ENCODE measurements around the gene TRABD2A.
"Not testable (repeated sequence)": the region's sequence is repeated elsewhere in the genome, so short reads cannot be mapped to it uniquely, and the experiment has no call there.

TRABD2A gene

DNA sequence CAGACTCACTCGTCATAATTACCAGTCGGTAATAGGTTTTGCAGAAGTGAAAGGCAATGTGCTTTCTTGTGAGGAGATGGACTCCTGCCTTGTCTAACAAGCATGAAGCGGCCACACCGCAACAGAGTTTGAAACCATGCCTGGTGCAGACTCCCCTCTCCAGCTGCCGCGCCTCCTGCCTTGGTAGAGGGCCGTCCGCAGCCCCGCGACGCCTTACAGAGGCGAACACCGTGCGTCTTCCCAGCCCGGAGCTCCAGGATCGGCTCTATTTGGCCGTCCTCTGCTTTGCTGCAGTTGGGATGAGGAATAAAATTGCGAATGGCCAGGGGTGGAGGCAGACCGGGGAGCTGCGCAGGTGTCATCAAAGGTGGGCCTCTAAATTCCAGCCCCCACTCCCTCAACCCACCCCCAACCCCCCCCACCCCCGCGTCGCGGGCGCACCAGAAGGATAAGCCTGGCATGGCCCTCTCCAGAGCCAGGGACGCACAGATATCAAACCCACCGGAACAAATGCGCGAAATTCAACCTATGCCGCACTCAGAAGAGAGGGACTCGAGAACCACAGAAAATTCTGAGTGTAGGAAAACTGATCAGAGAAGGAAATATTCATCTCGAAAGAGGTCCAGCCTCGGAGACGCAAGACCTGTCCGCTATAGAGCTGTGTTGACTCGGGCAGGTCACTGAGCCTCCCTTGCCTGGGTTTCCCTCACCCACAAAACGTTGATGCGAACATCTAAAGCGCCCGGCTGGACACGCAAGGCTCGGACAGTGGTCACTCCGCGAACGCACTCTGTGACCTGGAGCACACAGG is 1.1 kb downstream of the TRABD2A start:
- no peak for DNase-seq

DNA sequence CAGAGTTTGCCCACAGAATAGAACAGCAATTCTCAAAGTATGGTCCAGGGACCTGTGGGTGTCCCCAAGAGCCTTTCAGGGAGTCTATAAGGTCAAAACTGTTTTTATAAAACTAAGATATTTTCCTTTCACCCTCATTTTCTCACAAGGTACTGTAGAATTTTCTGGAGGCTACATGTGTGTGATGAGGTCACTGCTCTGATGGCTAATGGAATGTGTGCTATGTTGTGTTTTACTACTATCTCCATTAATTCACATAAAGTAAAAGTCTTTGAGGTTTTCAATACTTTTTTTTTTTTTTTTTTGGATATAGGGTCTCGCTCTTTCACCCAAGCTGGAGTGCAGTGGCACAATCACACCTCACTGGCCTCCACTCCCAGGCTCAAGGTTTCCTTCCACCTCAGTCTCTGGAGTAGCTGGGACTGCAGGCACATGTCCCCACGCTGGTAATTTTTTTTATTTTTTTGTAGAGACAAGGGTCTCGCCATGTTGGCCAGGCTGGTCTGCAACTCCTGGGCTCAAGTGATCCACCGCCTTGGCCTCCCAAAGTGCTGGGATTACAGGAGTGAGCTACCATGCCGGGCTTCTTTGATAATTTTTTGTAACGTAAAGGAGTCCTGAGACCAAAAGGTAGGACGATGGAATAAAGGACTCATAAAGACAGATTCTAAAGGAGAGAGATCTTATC is 1.8 kb downstream of the TRABD2A start:
- DNase-seq: no peak

DNA sequence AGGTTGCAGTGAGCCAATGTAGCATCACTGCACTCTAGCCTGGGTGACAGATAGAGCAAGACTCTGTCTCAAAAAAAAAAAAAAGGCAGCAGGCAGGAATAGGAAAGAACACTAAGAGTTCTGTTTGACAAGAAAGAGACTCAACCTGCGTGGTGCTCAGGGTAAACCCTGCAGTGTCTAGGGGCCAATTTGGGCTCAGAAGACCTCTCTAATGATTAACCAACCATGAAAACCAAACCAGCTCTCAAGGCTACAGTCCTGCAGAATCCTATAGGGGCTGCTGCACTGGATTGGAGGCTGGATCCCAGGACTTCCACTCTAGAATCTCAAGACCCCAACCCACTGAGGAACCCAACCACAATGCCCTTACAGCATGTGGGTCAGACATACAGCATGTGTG is 2.4 kb downstream of the TRABD2A start:
- no peak for DNase-seq

DNA sequence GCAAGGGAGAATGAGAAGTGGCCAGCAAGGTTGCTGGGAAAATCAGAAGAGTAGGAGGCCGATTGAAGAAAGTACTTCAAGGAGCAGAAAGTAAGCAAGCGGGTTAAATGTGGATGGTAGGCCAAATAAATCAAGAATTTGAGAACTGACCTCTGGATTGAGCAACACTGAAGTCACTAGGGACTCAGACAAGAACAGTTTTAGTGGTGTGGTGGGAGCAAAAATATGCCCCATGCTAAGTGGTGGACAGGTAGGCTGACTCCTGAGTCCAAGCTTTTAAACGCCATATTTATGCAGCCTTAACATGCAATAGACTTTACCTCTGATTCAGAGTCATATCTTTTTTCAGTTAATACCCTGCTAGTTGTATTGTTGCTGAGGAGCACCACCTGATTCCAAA is 4.5 kb downstream of the TRABD2A start:
- no peak for DNase-seq

DNA sequence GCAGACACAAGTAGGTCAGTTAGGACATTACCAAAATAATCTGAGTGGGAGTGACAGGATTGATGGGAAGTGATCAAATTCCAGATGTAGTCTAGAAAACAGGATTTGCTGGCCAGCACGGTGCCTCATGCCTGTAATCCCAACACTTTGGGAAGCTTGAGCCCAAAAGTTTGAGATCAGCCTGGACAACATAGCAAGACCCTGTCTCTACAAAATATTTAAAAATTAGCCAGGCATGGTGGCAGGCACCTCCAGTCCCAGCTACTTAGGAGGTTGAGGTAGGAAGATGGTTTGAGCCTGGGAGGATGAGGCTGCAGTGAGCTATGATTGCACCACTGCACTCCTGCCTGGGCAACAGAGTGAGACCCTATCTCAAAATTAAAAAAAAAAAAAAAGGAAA is 5.3 kb downstream of the TRABD2A start:
- not testable (repeated sequence) for DNase-seq

DNA sequence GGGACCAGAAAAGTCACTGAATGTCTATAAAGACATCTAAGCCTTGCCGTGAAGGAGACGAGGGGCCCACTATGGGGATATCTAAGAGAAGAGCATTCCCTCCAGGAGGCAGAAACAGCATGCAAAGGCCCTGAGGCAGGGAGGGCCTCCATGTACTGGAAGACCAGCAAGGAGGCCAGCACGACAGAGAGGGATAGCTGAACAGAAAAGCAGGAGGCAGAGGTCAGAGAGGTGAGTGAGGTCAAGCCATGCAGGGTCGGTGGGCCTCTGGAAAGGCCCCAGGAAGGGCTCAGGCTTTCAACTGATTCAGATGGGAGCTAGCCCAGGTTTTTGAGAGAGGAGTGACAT is 5.7 kb downstream of the TRABD2A start:
- DNase-seq: no peak

DNA sequence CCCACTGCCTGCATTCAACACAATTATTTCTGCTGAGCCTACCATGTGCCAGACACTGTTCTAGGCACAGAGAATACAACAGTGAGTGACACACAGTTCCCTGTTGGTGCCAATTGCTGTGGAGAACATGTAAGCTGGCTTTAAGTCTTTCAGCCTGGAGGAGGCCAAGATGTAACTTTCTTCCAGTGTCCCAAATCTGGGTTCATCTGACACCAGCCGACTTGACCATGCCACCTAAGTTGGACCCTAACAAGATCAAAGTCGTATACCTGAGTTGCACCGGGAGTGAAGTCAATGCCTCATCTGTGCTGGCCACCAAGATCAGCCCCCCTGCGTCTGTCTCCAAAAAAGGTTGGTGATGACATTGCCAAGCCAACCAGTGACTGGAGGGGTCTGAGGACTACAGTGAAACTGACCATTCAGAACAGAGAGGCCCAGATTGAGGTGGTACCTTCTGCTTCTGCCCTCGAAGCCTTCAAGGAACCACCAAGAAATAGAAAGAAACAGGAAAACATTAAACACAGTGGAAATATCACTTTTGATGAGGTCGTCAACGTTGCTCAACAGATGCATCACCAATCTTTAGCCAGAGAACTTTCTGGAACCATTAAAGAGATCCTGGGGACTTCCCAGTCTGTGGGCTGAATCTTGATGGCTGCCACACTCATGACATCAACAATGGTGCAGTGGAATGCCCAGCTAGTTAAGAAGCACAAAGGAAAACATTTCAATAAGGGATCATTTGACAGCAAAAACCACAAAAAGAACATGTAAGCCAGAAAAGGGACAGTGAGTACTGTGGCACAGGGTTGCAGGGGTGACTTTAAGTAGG is 6.3 kb downstream of the TRABD2A start:
- no peak for DNase-seq

DNA sequence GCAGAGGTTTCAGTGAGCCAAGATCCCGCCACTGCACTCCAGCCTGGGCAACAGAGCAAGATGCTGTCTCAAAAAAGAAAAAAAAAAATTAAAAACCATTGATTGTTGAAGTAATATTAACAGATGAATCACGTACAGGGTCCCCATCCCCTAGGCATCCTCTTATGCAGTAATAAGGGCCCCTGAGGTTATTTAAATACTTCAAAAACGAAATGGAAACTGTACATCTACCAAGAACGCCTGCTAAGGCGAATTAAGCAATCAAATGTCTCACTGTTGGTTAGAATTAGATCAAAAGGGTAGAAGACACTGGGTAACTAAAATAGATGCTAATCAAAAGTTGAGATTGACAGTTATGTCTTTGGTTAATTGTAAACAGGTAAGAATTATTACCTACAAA is 7.5 kb downstream of the TRABD2A start:
- no peak for DNase-seq

DNA sequence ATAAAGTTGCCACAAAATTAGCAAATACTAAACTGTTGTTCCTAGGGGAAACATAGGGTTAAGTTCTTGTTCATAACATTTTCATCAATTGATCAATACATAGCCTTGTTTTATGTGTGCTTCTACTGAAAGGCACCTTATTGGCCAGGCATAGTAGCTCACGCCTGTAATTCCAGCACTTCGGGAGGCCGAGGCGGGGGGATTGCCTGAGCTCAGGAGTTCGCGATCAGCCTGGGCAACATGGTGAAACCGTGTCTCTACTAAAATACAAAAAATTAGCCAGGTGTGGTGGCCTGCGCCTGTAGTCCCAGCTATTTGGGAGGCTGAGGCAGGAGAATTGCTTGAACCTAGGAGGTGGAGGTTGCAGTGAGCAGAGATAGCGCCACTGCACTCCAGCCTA is 8.2 kb downstream of the TRABD2A start:
- not testable (repeated sequence) for DNase-seq

DNA sequence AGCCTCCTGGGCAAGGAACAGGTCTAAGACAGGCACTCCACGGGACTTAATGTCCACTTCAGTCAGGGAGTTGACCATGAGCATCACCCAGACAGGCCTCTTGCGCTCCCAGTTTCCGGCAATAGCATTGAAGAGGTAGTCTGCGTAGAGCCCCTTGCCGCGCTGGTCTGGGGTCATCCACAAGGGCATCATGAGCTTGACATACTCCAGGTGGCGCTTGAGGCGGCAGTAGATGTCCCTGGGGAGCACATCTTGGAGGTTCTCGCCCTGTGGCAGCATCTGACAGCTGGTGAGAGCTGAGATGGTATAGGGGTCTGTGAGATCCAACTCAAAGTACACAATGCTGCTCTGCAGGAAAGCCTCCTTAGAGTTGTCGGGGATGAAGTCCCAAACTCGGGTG is 10.6 kb downstream of the TRABD2A start:
- DNase-seq: no peak

DNA sequence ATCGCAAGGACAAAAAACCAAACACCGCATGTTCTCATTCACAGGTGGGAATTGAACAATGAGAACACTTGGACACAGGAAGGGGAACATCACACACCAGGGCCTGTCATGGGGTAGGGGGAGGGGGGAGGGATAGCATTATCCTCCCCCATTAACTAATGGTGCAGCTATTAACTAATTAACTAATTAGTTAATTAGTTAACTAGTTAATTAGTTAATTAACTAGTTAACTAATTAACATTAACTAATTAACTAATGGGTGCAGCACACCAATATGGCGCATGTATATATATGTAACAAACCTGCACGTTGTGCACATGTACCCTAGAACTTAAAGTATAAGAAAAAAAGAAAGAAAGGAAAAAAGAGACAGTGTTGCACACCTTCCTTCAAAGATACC is 12.6 kb downstream of the TRABD2A start:
- not testable (repeated sequence) for DNase-seq

DNA sequence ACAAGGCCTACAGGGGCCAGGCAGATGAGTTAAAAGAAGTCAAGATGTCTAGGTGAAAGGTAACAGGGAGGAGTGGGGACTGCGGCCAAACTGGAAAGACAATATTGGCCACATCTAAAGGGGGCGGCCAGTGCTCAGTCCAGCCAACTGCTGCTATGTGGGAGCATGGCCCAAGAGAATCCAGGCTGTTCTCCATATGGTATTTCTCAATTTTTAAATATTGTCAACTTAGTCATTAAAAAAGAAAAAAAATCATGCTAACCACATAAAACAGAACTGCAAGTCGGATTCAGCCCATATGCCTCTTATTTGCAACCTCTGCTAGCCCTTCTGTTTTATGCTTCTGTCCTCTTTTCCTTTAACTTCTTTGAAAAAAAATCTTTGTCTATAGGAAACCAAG is 14.8 kb downstream of the TRABD2A start:
- no peak for DNase-seq

DNA sequence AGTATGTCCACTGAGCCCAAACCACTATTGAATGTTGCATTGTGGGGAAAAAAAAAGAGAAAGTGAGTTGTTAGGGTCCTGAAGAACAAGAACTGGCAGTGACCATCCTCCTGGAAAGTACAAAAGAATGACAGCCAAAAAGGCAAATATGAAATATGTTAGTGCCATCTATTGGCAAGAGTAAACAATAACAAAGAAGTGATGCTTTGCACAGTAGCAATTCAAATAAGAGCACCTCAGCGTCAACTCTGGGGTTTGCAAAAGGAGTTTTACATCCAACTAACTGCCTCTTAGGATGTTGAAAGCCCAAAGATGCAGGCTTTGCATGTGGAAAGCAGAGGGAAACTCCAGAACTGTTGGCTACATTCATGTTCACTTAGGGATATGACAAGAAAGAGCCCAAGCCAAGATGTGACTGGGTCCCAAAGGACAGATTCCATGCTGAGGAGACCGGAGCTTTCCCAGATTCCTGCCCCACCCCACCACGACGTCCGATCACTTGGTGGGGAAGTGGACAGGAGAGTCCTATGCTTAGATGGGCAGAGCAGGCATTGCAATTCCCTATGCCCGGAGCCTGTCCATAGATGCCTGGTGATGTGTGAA is 15.6 kb downstream of the TRABD2A start:
- peak; percentile 11 for DNase-seq

DNA sequence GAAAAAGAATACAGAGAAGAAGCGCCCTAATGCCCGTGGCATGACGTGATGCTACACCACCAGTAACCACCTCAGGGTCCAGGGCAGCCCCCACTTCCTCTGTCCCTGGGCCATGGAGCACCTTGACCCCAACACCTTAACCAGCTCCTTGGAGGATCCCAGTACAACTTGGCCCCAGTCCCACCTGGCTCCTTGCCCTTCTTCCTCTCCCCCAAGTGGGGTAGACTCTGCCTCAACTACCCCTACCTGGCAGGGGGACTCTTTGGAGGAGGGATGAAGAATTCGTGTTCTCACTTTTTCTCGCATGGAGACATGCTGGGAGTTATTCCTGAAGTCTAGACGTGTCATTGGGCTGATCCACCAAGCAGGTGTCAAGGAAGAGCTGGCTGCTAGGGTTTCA is 18.9 kb downstream of the TRABD2A start:
- DNase-seq: no peak

DNA sequence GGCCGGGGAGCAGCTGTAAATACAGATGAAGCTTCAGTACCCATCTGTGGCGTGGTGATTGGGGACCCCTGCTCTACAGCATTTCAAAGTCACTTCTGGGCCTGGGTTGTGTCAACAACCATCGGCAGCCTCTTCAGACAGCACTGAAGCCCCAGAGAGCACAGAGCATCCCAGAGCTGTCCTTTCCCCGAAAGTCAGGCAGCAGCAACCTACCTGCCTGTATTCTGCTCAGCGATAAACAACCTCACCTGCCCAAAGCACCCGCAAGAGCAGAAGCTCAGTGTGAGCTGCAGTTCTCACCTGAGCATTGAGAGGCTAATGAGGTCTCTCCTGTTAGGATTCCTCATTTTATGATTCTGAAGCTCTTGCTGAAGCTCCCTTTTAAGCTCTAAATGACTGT is 19.3 kb downstream of the TRABD2A start:
- no peak for DNase-seq

DNA sequence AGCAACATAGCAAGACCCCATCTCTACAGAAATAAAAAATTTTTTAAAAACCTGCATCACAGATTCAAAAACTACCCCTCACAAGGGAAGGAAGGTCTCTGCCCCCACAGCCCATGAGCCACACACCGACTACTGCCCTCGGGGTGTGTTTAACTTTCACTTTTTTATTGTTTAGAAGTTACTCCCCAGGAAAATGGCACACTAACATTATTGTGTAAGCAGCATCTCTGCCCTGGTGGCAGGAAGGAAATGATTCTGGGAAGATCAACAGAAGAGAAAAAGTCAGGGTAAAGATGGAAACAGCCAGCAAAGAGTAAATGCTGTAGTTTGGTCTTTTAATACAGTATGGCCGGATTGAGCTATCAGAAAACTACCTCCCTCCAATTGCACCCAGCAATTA is 21.9 kb downstream of the TRABD2A start:
- no peak for DNase-seq

DNA sequence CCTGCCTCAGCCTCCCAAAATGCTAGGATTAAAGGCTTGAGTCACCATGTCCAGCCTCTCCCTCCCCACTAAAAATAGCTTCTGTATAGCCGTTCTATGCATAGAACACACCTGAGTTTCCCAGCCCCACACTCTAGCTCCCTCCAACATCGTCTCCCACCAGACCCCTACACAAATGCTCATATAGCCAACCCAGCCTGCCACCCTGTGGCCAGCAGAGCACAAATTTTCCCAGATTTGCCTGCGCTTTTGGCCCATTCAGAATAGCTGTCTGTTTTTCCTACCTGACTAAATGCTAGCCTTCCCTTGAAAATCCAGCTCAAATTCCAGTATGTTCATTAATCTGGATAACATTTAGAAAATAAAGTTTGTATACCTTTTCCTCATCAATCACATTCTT is 22.8 kb downstream of the TRABD2A start:
- no peak for DNase-seq

DNA sequence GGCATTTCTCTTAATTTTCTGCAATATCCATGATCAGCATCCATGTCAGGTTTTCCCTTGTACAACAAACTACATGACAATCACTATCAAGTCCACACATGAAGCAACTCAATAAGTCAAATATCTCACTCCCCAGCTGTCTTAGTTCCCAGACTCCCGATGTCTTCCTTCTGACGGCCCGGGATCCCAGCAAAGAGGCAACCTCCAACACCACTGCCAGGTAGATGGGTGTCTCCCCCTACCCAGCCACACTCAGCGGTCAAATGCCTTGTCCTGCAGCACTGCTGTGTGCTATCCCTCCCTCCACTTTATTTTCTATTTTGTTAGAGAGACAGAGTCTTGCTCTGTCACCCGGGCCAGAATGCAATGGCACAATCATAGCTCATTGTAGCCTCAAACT is 23.3 kb downstream of the TRABD2A start:
- DNase-seq: no peak

DNA sequence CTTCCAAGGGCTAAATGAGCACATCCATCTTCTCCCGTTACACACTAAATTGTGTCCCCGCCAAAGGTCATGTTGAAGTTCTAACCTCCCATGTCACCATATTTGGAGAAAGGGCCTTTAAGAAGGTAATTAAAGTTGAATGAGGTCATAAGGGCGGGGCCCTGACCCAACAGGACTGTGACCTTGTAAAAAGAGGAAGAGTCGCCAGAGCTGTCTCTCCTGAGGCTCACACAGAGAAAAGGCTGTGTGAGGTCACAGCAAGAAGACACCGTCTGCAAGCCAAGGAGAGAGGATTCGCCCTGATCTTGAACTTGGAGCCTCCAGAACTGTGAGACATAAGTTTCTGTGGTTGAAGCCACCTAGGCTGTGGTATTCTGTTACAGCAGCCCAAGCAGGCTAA is 24.1 kb downstream of the TRABD2A start:
- no peak for DNase-seq

DNA sequence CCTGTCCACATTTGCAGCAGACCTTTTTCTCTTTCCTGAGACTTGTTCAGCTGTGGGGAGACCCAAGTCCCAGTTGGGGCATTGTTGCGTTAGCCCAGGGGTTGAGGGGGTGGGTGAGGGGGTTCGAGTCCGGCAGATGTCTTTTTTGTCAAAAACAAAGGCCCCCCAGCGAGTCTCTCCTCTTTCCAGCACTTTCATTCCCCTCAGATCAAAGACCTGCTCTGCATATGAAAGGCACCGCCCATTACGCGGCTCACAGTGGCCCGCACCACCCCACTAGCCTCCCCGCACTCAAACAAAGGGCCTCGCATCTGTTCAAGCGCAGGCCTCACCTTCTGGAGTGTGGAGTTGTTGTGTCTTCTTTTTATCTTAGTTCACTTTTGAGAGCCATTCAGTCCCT is 25.2 kb downstream of the TRABD2A start:
- DNase-seq: no peak

DNA sequence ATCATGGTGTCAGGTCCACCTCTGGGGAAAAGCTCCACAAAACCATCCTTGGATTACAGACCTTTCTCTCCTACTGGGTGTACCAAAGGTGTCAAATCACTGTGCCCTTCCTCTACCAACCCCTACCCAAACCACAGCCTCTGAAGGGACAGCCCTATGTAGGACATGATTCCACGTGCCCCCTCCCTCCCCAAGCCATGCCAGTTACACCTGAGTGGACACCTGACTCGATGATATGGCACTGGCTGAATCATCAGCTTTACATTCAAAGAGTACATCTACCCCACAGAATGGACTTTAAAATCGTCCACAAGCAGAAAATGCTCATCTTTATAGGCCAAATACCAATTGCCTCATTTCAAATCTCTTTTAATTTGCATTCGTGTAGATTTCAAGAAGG is 26.0 kb downstream of the TRABD2A start:
- no peak for DNase-seq

DNA sequence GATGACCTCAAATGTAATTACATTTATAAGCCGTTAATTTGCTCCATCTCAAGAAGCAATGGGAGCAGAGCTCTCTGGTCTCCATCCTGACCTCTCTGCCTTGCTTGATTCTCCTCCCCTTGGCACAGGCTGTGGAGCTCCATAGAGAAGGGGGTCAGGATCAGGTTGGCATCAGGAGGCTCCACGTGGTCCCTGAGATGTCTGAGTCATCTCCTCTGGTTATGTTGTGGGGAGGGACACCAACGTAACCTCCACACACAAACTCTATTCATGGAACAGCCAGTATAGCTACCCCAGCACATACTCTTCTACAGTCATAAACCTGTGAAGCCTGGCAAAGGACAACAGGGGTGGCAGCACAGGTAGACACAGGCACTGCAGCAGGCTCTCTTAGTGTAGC is 29.0 kb downstream of the TRABD2A start:
- DNase-seq: no peak

DNA sequence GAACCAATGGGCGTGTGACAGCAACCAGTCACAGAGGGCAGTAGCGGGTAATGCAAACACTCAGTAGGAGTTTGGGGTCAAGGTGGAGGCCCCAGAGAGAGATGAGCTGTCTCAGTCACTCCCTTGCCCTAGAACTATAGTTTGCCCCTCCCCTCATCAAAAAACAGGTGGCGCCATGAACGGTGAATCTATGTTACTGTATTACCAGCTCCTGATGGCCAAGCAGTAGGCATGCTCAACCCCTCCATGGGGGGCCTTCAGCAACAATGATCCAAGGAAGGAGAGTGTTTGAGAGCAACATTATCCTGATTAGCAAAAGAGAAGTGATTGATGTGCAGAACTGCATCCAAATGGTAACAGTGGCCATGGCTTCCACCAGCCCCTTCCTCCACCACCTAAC is 30.4 kb downstream of the TRABD2A start:
- DNase-seq: no peak
